K562 (cell line): ENCODE measurements around the gene SLC26A6. TPM values are rescaled to one million over a fixed set of nuclear protein-coding genes. Genes with fewer than 3 reads are reported as not detected.

Experiments used
- ATAC-seq: fragments of 200-7000 bp; cut with Tn5 transposase; 3 replicates; pipeline ENCODE4 v1.9.1; 2020; ENCODE audit warnings: moderate library complexity
- BruUV-seq: library from RNA; stranded (reverse); fragments of 400-500 nt; replicated peaks from 2 replicates; lab custom pipeline; 2021; lab: Mats Ljungman, UMichigan
- CTCF ChIA-PET: fragments of 300-600 bp; formaldehyde crosslinking; extraction: SDS; loops from one replicate; lab custom pipeline; 2021; ENCODE audit warnings: low intra/inter-chr PET ratio; lab: Yijun Ruan, JAX
- POLR2A ChIA-PET: fragments of 300-600, 350-650 bp; sonication (Branson Sonifier 250); formaldehyde crosslinking; extraction: SDS; loops from one replicate; lab custom pipeline; 2021; ENCODE audit warnings: antibody characterized with exemption, inconsistent platforms; lab: Yijun Ruan, JAX
- DNase-seq, 4 experiments: peaks; one replicate each; pipeline versions ENCODE4 v3.0.0 to v3.0.0-alpha.2; 2011 to 2018; ENCODE audit warnings: low spot score in 3 of 4, mixed read lengths in 3 of 4; ENCODE audit errors: extremely low read depth in 1 of 4
- FAIRE-seq: peaks from 2 replicates; lab custom pipeline; 2011; peaks lifted over from hg19 to GRCh38; lab: Jason Lieb, UNC
- H2AFZ ChIP-seq: 2 replicates; pipeline ENCODE4 v1.6.0; 2011; ENCODE audit warnings: low read depth, low read length, control low read depth, inconsistent platforms
- H3K27ac ChIP-seq: fragments of 200-600 bp; 3 replicates; pipeline ENCODE4 v1.8.0; 2011; ENCODE audit warnings: low read depth, mild to moderate bottlenecking, control low read depth, inconsistent platforms, low read length, moderate library complexity, mixed read lengths; ENCODE audit errors: extremely low read depth
- H3K27me3 ChIP-seq, 2 experiments: fragments of 300-600 bp in 1 of 2; 2 replicates in 1 of 2; 3 replicates in 1 of 2; pipeline versions ENCODE4 v1.6.0 to v1.8.0; 2011; ENCODE audit warnings: inconsistent platforms in 2 of 2, low read length in 2 of 2, mild to moderate bottlenecking in 1 of 2, mixed read lengths in 1 of 2, moderate library complexity in 1 of 2; ENCODE audit not compliant: control insufficient read depth in 2 of 2, insufficient read depth in 2 of 2
- H3K36me3 ChIP-seq: fragments of 300-600 bp; 3 replicates; pipeline ENCODE4 v1.8.0; 2011; ENCODE audit warnings: mild to moderate bottlenecking, low read length, inconsistent platforms; ENCODE audit not compliant: control insufficient read depth, insufficient read depth
- H3K4me1 ChIP-seq, 2 experiments: fragments of 200-600 bp in 1 of 2; replicated peaks in 1 of 2; 2 replicates in 1 of 2; 3 replicates in 1 of 2; pipeline versions ENCODE4 v1.5.1 to v1.8.0; 2011; ENCODE audit warnings: inconsistent platforms in 2 of 2, low read length in 2 of 2, mild to moderate bottlenecking in 1 of 2, mixed read lengths in 1 of 2, moderate library complexity in 1 of 2; ENCODE audit not compliant: control insufficient read depth in 2 of 2, insufficient read depth in 2 of 2
- H3K4me2 ChIP-seq: 2 replicates; pipeline ENCODE4 v1.6.1; 2011; ENCODE audit warnings: low read length, control low read depth, inconsistent platforms, mixed read lengths; ENCODE audit not compliant: insufficient read depth
- H3K4me3 ChIP-seq: fragments of 200-600 bp; sonication (generic), shearing (Covaris generic); 2 replicates; pipeline ENCODE4 v1.5.1; 2016; ENCODE audit warnings: control low read depth, inconsistent platforms
- H3K79me2 ChIP-seq: fragments of 200-600 bp; 3 replicates; pipeline ENCODE4 v1.8.0; 2011; ENCODE audit warnings: low read length, inconsistent platforms; ENCODE audit not compliant: control insufficient read depth, insufficient read depth
- H3K9ac ChIP-seq, 2 experiments: 2 replicates each; pipeline versions ENCODE4 v1.6.0 to v1.6.1; 2011; ENCODE audit warnings: low read depth in 2 of 2, low read length in 2 of 2, control low read depth in 1 of 2, inconsistent platforms in 1 of 2, mild to moderate bottlenecking in 1 of 2, mixed read lengths in 1 of 2; ENCODE audit not compliant: insufficient read depth in 1 of 2
- H3K9me1 ChIP-seq: one replicate; pipeline ENCODE4 v1.6.0; 2011; ENCODE audit warnings: inconsistent platforms, mild to moderate bottlenecking, low read length, moderate library complexity; ENCODE audit not compliant: control insufficient read depth, insufficient read depth
- H3K9me3 ChIP-seq: replicated peaks from 2 replicates; pipeline ENCODE4 v1.5.1; 2011; ENCODE audit warnings: low read depth, low read length, inconsistent platforms; ENCODE audit not compliant: control insufficient read depth, insufficient read depth
- H4K20me1 ChIP-seq: replicated peaks from 2 replicates; pipeline ENCODE4 v1.6.1; 2011; ENCODE audit warnings: low read length, inconsistent platforms, mixed read lengths; ENCODE audit not compliant: control insufficient read depth, insufficient read depth
- CBX8 ChIP-seq: fragments of 200-600 bp; sonication (generic); IDR thresholded peaks from 2 replicates; pipeline ENCODE4 v1.6.1; 2012; ENCODE audit warnings: borderline replicate concordance, mixed run types, low read depth, mild to moderate bottlenecking, moderate library complexity, mixed read lengths, low read length, control low read depth, inconsistent platforms; ENCODE audit not compliant: poor library complexity, severe bottlenecking; ENCODE audit errors: extremely low read depth
- CCNT2 ChIP-seq: IDR thresholded peaks from 2 replicates; pipeline ENCODE4 v1.6.1; 2011; ENCODE audit warnings: borderline replicate concordance, low read depth, mild to moderate bottlenecking, moderate library complexity, mixed read lengths, low read length; ENCODE audit not compliant: insufficient read length; ENCODE audit errors: extremely low read depth
- CHAMP1 ChIP-seq: fragments of 450-650 bp; IDR thresholded peaks from 2 replicates; pipeline ENCODE4 v1.6.1; 2016; ENCODE audit warnings: mild to moderate bottlenecking
- E2F6 ChIP-seq, 2 experiments: IDR thresholded peaks; 2 replicates each; pipeline ENCODE4 v1.6.1; 2011; ENCODE audit warnings: borderline replicate concordance in 1 of 2, control low read depth in 1 of 2, low read depth in 1 of 2, low read length in 1 of 2, mild to moderate bottlenecking in 1 of 2, mixed read lengths in 1 of 2, moderate library complexity in 1 of 2; ENCODE audit not compliant: insufficient read depth in 1 of 2, insufficient read length in 1 of 2, poor library complexity in 1 of 2, severe bottlenecking in 1 of 2; ENCODE audit errors: extremely low read depth in 1 of 2
- KLF6 ChIP-seq: fragments of 250-450 bp; sonication (Bioruptor Pico); IDR thresholded peaks from 2 replicates; pipeline ENCODE4 v1.4.0; 2020; ENCODE audit warnings: mild to moderate bottlenecking, moderate library complexity, borderline replicate concordance
- MEIS2 ChIP-seq: fragments of 450-650 bp; IDR thresholded peaks from 2 replicates; pipeline ENCODE4 v1.6.1; 2014; ENCODE audit warnings: mild to moderate bottlenecking; ENCODE audit not compliant: partially characterized antibody
- MTF1 ChIP-seq: fragments of 250-450 bp; sonication (Bioruptor Pico); IDR thresholded peaks from 2 replicates; pipeline ENCODE4 v1.9.0; 2021; ENCODE audit warnings: moderate library complexity, mild to moderate bottlenecking, inconsistent platforms, borderline replicate concordance
- NFE2L1 ChIP-seq: fragments of 450-650 bp; IDR thresholded peaks from 2 replicates; pipeline ENCODE4 v1.6.1; 2016; ENCODE audit warnings: missing genetic modification characterization, low read depth, mild to moderate bottlenecking, missing compliant biosample characterization, moderate library complexity, borderline replicate concordance
- NUFIP1 ChIP-seq: fragments of 450-650 bp; IDR thresholded peaks from 2 replicates; pipeline ENCODE4 v1.6.1; 2018; ENCODE audit not compliant: partially characterized antibody
- RAD21 ChIP-seq, 2 experiments: fragments of 250-450 bp in 1 of 2; fragments of 450-650 bp in 1 of 2; sonication (Bioruptor Pico) in 1 of 2; formaldehyde crosslinking in 1 of 2; IDR thresholded peaks in 1 of 2; conservative IDR thresholded peaks in 1 of 2; 2 replicates each; pipeline versions ENCODE4 v1.4.0 to v1.8.0; 2020 to 2022; ENCODE audit warnings: mild to moderate bottlenecking in 2 of 2, moderate library complexity in 1 of 2
- SPI1 ChIP-seq: IDR thresholded peaks from 2 replicates; pipeline ENCODE4 v1.6.1; 2011; ENCODE audit warnings: low read depth, low read length, control low read depth, borderline replicate concordance
- ZNF280A ChIP-seq: fragments of 450-650 bp; IDR thresholded peaks from 2 replicates; pipeline ENCODE4 v1.6.1; 2018; ENCODE audit warnings: mild to moderate bottlenecking, low read depth; ENCODE audit not compliant: partially characterized antibody
- ZNF780A ChIP-seq: fragments of 250-450 bp; sonication (Bioruptor Pico); IDR thresholded peaks from 2 replicates; pipeline ENCODE4 v1.5.0; 2021; ENCODE audit warnings: mild to moderate bottlenecking
- ZZZ3 ChIP-seq: fragments of 450-650 bp; IDR thresholded peaks from 2 replicates; pipeline ENCODE4 v1.6.1; 2016; ENCODE audit warnings: antibody characterized with exemption, mild to moderate bottlenecking, moderate library complexity
- WGBS: fragments of 100-300 bp; shearing (Covaris generic); methylation state at CpG from one replicate; pipeline ENCODE4 v1.1.6; 2016; ENCODE audit warnings: low coverage, mixed read lengths; ENCODE audit not compliant: insufficient coverage; ENCODE audit errors: missing lambda C conversion rate; 5-methylcytosine and 5-hydroxymethylcytosine counted together
- in situ Hi-C: fragments of 300-500 bp; cut with MboI; formaldehyde crosslinking; loops from 4 replicates; pipeline ENCODE4 v1.15.0; 2018; ENCODE audit warnings: inconsistent platforms, mixed read lengths
- intact Hi-C: fragments of 100-400 bp; cut with micrococcal nuclease; formaldehyde crosslinking; loops from 2 replicates; pipeline ENCODE4 v1.14.2; 2022
- polyA plus RNA-seq, 8 experiments: library from polyadenylated mRNA; depleted of rRNA in 4 of 8; stranded (reverse) in 5 of 8; unstranded in 3 of 8; fragments of >200 nt; fragmentation: Nextera tagmentation in 2 of 8; fragmentation: Illumina TruSeq in 1 of 8; extraction: Ambion mirVana in 2 of 8; extraction: Trizol in 1 of 8; gene quantifications; 2 replicates each; pipeline versions ENCODE4 v1.2.1 to v1.2.3, GENCODE V29; 2011 to 2014; ENCODE audit warnings: inconsistent platforms in 1 of 8, missing spikeins in 1 of 8
- total RNA-seq, 7 experiments: library from RNA; depleted of rRNA in 6 of 7; stranded (reverse); fragments of >200 nt in 6 of 7; fragmentation: Illumina TruSeq in 2 of 7; extraction: Trizol in 2 of 7; gene quantifications; 2 replicates each; pipeline versions ENCODE4 v1.2.1 to v1.2.3, GENCODE V29; 2011 to 2021; ENCODE audit warnings: low replicate concordance in 1 of 7

Gene SLC26A6
- total and polyA plus RNA-seq, 9 of the 15 experiments (the other 6 are each of a cell fraction or from before 2014, with no cell fraction given): 2.1 to 27.2 (median 14.8) TPM

- TF ChIP-seq ZNF280A (no peak), KLF6 (CRISPR knock-in tag) (no peak), ZNF780A (CRISPR knock-in tag) (no peak)
- TF ChIP-seq, all 486 proteins: peak for 0
These were observed 2.0 kb upstream of the SLC26A6 start (continued) for GRCh38 chr3:48637305-48637704.

GRCh38 chr3:48636149-48636655, 941 bp upstream of the SLC26A6 start:
- DNase-seq: no peak
- Histone ChIP-seq H3K9me1 (peaks cover 4% of the 10 kb centered on the region), H4K20me1 (no peaks in the 10 kb centered on the region), H3K27me3 (no peaks in the 10 kb centered on the region), H3K27ac (peak overlapping the region; percentile 65), H3K79me2 (peaks cover 11% of the 10 kb centered on the region), H3K4me3 (peak overlapping the region; percentile 91), H3K9ac (peak overlapping the region; percentile 80 to 92), H3K4me2 (peak overlapping the region; percentile 81), H2AFZ (peak overlapping the region; percentile 88), H3K36me3 (peaks cover 23% of the 10 kb centered on the region; the same call in 1 of the 3 replicates), H3K9me3 (no peaks in the 10 kb centered on the region), H3K4me1 (peaks cover 6 to 46% of the 10 kb centered on the region in 2 experiments; a peak in 4 of 5 replicates)
- ATAC-seq: no peak
- in situ Hi-C loops (no loop called here), intact Hi-C loops (loop anchor here (5.0 kb wide), 1 partner anchor 79 kb away; the partner anchor contains the start of gene PFKFB4)
- CTCF ChIA-PET: no interaction called here
- no peak for FAIRE-seq
- POLR2A ChIA-PET: interaction anchor here (0.7 to 3.0 kb wide), 6 partner anchors 12 to 195 kb away, joined by 3 to 23 read pairs (median 5); partner anchors contain the start of gene ATRIP
- 35% methylated on average over 8 of the region's 10 CpGs for WGBS
- BruUV-seq: no TSS peak
- TF ChIP-seq RAD21 (CRISPR knock-in tag; conservative IDR thresholded peaks at IDR 0.05 in 1 of 2, IDR thresholded peaks at IDR 0.05 in 1 of 2) (no peak), CHAMP1 (no peak), MEIS2 (no peak), SPI1 (no peak), CBX8 (no peak), CCNT2 (no peak), NFE2L1 (tag) (no peak), E2F6 (IDR thresholded peaks at IDR 0.05; ENCODE audit: borderline replicate concordance in 1 of 2, extremely low read depth in 1 of 2, insufficient read depth in 1 of 2, insufficient read length in 1 of 2, low read depth in 1 of 2, low read length in 1 of 2, poor library complexity in 1 of 2, severe bottlenecking in 1 of 2) (no peak), NUFIP1 (no peak), ZZZ3 (no peak), MTF1 (CRISPR knock-in tag) (no peak)
